Upper lobe of left lung (tissue), 4 donors: ENCODE data around the gene XPC.

ENCODE experiments used
- CTCF ChIP-seq, 6 experiments: fragments of 450-650 bp in 4 of 6; fragments of 200-600 bp in 2 of 6; sonication (generic) in 2 of 6; IDR thresholded peaks; one replicate each; pipeline ENCODE4 v1.5.1; 2016 to 2019; ENCODE audit warnings: antibody characterized with exemption in 6 of 6
- EP300 ChIP-seq, 4 donors: sonication (generic); formaldehyde crosslinking; IDR thresholded peaks; one replicate each; pipeline ENCODE4 v1.5.1; 2017; ENCODE audit warnings: antibody characterized with exemption in 4 of 4, control low read depth in 2 of 4

GRCh38 chr3:14169871-14170270 lies 8.5 kb downstream of the XPC start:
- TF ChIP-seq CTCF (IDR thresholded peaks at IDR 0.05) (no peak), EP300 (IDR thresholded peaks at IDR 0.05) (no peak)
